ENCODE data around the gene TMC2. TPM values are rescaled to one million over a fixed set of nuclear protein-coding genes. Genes with fewer than 3 reads are reported as not detected.

Gene TMC2
- polyA plus RNA-seq, 4 donors = 0.10 to 0.37 TPM; not detected in 2

- H3K36me3 ChIP-seq (ENCODE audit: control insufficient read depth in 3 of 3, insufficient read depth in 2 of 3, low read depth in 1 of 3, low read length in 3 of 3) = no peaks in the 10 kb centered on the region
- peaks cover 0 to 7% (median 4%) of the 10 kb centered on the region in 3 donors for H3K27me3 ChIP-seq (ENCODE audit: control insufficient read depth in 3 of 3, insufficient read depth in 3 of 3, low read length in 3 of 3)
- H3K4me1 ChIP-seq (ENCODE audit: control insufficient read depth in 3 of 3, insufficient read depth in 2 of 3, low read depth in 1 of 3, low read length in 2 of 3) = no peaks in the 10 kb centered on the region
- FAIRE-seq (no peak), DNase-seq (no peak)
- no peak overlapping the region for H3K27ac ChIP-seq (ENCODE audit: low read depth in 1 of 3, low read length in 2 of 3)
- H3K4me3 ChIP-seq (ENCODE audit: low read depth in 1 of 3, low read length in 3 of 3) = no peak overlapping the region
- 64 to 80% (median 70%) methylated on average over 12 of the region's 12 CpGs for WGBS, 3 donors
- H3K9me3 ChIP-seq (ENCODE audit: control insufficient read depth in 2 of 2, insufficient read depth in 1 of 2, low read depth in 1 of 2, low read length in 1 of 2) = no peaks in the 10 kb centered on the region
Observed at GRCh38 chr20:2535711-2536559, 438 bp upstream of the TMC2 start.

GRCh38 chr20:2537101-2537500 is 728 bp downstream of the TMC2 start:
- Histone ChIP-seq H3K4me1 (ENCODE audit: control insufficient read depth in 3 of 3, insufficient read depth in 2 of 3, low read depth in 1 of 3, low read length in 2 of 3) (no peaks in the 10 kb centered on the region), H3K36me3 (ENCODE audit: control insufficient read depth in 3 of 3, insufficient read depth in 2 of 3, low read depth in 1 of 3, low read length in 3 of 3) (no peaks in the 10 kb centered on the region), H3K27ac (ENCODE audit: low read depth in 1 of 3, low read length in 2 of 3) (no peak overlapping the region), H3K27me3 (ENCODE audit: control insufficient read depth in 3 of 3, insufficient read depth in 3 of 3, low read length in 3 of 3) (peaks cover 0 to 7% (median 4%) of the 10 kb centered on the region in 3 donors), H3K4me3 (ENCODE audit: low read depth in 1 of 3, low read length in 3 of 3) (no peak overlapping the region), H3K9me3 (ENCODE audit: control insufficient read depth in 2 of 2, insufficient read depth in 1 of 2, low read depth in 1 of 2, low read length in 1 of 2) (no peaks in the 10 kb centered on the region)
- FAIRE-seq (no peak), DNase-seq (no peak)
- WGBS, 3 donors = 80 to 92% (median 84%) methylated on average over 5 of the region's 5 CpGs

DNA sequence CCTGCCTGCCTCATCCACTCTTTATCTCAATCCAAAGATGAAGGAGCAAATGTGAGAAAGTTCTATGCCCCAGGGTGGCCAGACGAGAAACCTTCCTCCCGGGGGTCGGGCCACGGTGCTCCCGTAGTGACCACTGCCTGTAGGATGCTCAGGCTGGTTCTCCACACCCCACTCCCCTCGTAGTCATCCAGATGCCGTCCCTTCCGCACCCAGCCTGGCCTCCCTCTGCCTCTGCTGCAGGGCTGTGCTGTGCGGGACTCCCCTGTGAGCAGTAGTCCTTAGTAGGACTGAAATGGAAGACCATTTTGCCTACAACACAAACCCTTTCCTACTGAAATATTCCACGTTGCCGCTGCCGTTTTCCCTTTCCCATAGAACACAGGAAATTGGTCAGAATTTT is 2.0 kb downstream of the TMC2 start:
- FAIRE-seq (no peak), DNase-seq (no peak)
- peaks cover 0 to 7% (median 4%) of the 10 kb centered on the region in 3 donors for H3K27me3 ChIP-seq (ENCODE audit: control insufficient read depth in 3 of 3, insufficient read depth in 3 of 3, low read length in 3 of 3)
- WGBS, 3 donors = 71 to 86% (median 74%) methylated on average over 12 of the region's 12 CpGs
- H3K4me3 ChIP-seq (ENCODE audit: low read depth in 1 of 3, low read length in 3 of 3) = no peak overlapping the region
- H3K27ac ChIP-seq (ENCODE audit: low read depth in 1 of 3, low read length in 2 of 3) = no peak overlapping the region
- H3K9me3 ChIP-seq (ENCODE audit: control insufficient read depth in 2 of 2, insufficient read depth in 1 of 2, low read depth in 1 of 2, low read length in 1 of 2) = no peaks in the 10 kb centered on the region
- no peaks in the 10 kb centered on the region for H3K4me1 ChIP-seq (ENCODE audit: control insufficient read depth in 3 of 3, insufficient read depth in 2 of 3, low read depth in 1 of 3, low read length in 2 of 3)
- no peaks in the 10 kb centered on the region for H3K36me3 ChIP-seq (ENCODE audit: control insufficient read depth in 3 of 3, insufficient read depth in 2 of 3, low read depth in 1 of 3, low read length in 3 of 3)

DNA sequence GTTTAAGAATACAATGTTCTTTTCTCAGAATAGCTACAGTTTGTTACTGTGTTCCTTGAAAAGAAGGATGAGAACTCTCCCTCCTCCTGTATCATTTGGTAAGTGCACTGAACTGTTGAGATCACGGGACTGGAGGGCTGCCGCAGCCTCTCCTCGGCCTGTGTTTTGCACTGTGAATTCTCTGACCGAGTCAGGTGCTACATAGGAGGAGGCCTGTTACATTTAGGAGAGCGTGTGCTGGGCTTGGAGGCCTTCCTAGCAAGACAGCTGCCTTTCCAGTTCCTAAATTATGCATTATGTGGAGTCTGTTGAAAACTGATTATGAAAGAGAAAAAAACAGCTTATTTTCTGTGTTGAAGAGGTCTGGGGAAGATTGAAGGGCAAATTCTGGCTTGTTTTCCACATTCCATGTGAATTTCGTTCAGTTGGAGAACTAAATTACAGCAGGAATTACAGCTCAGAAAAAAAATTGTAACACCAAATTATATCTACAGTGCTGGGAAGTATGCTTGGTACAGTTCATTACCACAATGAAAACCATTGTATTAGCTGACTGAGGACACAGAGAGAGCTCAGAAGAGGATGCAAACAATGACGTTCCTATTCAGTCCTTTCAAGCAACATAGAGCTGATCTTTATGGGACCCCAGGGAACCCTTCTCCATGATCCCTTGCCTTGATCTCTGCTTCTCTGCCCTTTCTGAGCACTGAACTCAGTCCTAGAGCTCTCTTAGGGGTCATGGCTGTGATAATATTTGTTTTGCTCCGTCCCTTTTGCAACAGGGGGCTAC is 2.8 kb downstream of the TMC2 start:
- no peaks in the 10 kb centered on the region for H3K9me3 ChIP-seq (ENCODE audit: control insufficient read depth in 2 of 2, insufficient read depth in 1 of 2, low read depth in 1 of 2, low read length in 1 of 2)
- no peak for DNase-seq
- no peak for FAIRE-seq
- no peak overlapping the region for H3K4me3 ChIP-seq (ENCODE audit: low read depth in 1 of 3, low read length in 3 of 3)
- 64 to 80% (median 74%) methylated on average over 8 of the region's 8 CpGs for WGBS, 3 donors
- H3K27me3 ChIP-seq (ENCODE audit: control insufficient read depth in 3 of 3, insufficient read depth in 3 of 3, low read length in 3 of 3) = peaks cover 0 to 7% (median 4%) of the 10 kb centered on the region in 3 donors
- H3K36me3 ChIP-seq (ENCODE audit: control insufficient read depth in 3 of 3, insufficient read depth in 2 of 3, low read depth in 1 of 3, low read length in 3 of 3) = no peaks in the 10 kb centered on the region
- no peaks in the 10 kb centered on the region for H3K4me1 ChIP-seq (ENCODE audit: control insufficient read depth in 3 of 3, insufficient read depth in 2 of 3, low read depth in 1 of 3, low read length in 2 of 3)
- H3K27ac ChIP-seq (ENCODE audit: low read depth in 1 of 3, low read length in 2 of 3) = no peak overlapping the region

DNA sequence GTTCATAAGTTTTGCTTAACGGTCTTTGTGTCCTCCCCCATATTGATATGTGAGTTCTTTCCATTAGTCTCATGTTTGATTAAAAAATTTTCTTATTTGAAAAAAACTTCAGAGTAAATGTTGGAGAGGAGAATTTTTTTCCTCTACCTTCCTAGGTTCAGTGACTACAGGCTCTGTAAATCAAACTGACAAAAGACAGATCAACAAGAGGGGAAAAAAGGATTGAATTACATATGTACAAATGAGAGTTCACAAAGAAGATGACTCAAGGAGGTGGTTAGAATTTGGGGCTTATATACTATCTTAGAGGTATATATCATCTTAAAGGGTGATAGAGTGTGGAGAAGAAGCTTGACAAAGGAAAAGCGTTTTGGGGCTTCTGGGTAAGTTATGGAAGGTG is 5.6 kb downstream of the TMC2 start:
- Histone ChIP-seq H3K36me3 (ENCODE audit: control insufficient read depth in 3 of 3, insufficient read depth in 2 of 3, low read depth in 1 of 3, low read length in 3 of 3) (no peaks in the 10 kb centered on the region), H3K4me1 (ENCODE audit: control insufficient read depth in 3 of 3, insufficient read depth in 2 of 3, low read depth in 1 of 3, low read length in 2 of 3) (no peaks in the 10 kb centered on the region), H3K4me3 (ENCODE audit: low read depth in 1 of 3, low read length in 3 of 3) (no peak overlapping the region), H3K9me3 (ENCODE audit: control insufficient read depth in 2 of 2, insufficient read depth in 1 of 2, low read depth in 1 of 2, low read length in 1 of 2) (no peaks in the 10 kb centered on the region), H3K27ac (ENCODE audit: low read depth in 1 of 3, low read length in 2 of 3) (no peak overlapping the region), H3K27me3 (ENCODE audit: control insufficient read depth in 3 of 3, insufficient read depth in 3 of 3, low read length in 3 of 3) (peaks cover 0 to 5% (median 2%) of the 10 kb centered on the region in 3 donors)
- 84 to 87% (median 84%) methylated on average over 2 of the region's 2 CpGs for WGBS, 3 donors
- DNase-seq (no peak), FAIRE-seq (no peak)

DNA sequence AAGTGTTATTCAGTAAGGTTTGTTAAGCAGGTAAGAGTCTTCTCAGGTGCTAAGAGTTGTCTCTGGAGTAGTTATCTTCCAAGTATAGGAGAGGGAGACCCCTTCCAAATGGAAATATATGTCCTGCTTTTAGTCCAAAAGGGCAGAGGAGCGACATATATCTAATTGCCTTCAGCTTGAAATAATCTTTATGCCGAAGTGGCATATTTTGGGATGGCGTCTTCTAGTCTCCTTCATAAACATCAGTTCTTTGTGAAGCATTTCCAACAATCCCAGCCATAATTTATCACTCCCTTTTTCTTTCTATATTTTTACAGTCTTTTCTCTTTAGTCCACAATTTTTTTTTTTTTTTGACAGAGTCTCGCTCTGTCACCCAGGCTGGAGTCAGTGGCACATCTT is 6.0 kb downstream of the TMC2 start:
- Histone ChIP-seq H3K27me3 (ENCODE audit: control insufficient read depth in 3 of 3, insufficient read depth in 3 of 3, low read length in 3 of 3) (peaks cover 0 to 5% (median 2%) of the 10 kb centered on the region in 3 donors), H3K27ac (ENCODE audit: low read depth in 1 of 3, low read length in 2 of 3) (no peak overlapping the region), H3K9me3 (ENCODE audit: control insufficient read depth in 2 of 2, insufficient read depth in 1 of 2, low read depth in 1 of 2, low read length in 1 of 2) (no peaks in the 10 kb centered on the region), H3K36me3 (ENCODE audit: control insufficient read depth in 3 of 3, insufficient read depth in 2 of 3, low read depth in 1 of 3, low read length in 3 of 3) (no peaks in the 10 kb centered on the region), H3K4me1 (ENCODE audit: control insufficient read depth in 3 of 3, insufficient read depth in 2 of 3, low read depth in 1 of 3, low read length in 2 of 3) (no peaks in the 10 kb centered on the region), H3K4me3 (ENCODE audit: low read depth in 1 of 3, low read length in 3 of 3) (no peak overlapping the region)
- DNase-seq (no peak), FAIRE-seq (no peak)
- WGBS, 3 donors = 88 to 94% (median 92%) methylated on average over 4 of the region's 4 CpGs

- Histone ChIP-seq H3K27ac (ENCODE audit: low read depth in 1 of 3, low read length in 2 of 3) (no peak overlapping the region), H3K36me3 (ENCODE audit: control insufficient read depth in 3 of 3, insufficient read depth in 2 of 3, low read depth in 1 of 3, low read length in 3 of 3) (no peaks in the 10 kb centered on the region), H3K27me3 (ENCODE audit: control insufficient read depth in 3 of 3, insufficient read depth in 3 of 3, low read length in 3 of 3) (peaks cover 0 to 2% (median 2%) of the 10 kb centered on the region in 3 donors), H3K9me3 (ENCODE audit: control insufficient read depth in 2 of 2, insufficient read depth in 1 of 2, low read depth in 1 of 2, low read length in 1 of 2) (no peaks in the 10 kb centered on the region), H3K4me1 (ENCODE audit: control insufficient read depth in 3 of 3, insufficient read depth in 2 of 3, low read depth in 1 of 3, low read length in 2 of 3) (no peaks in the 10 kb centered on the region), H3K4me3 (ENCODE audit: low read depth in 1 of 3, low read length in 3 of 3) (no peak overlapping the region)
- DNase-seq (no peak), FAIRE-seq (no peak)
- WGBS, 3 donors = 72 to 75% (median 74%) methylated on average over 1 of the region's 1 CpG
Observed at GRCh38 chr20:2544211-2544610, 7.8 kb downstream of the TMC2 start.

DNA sequence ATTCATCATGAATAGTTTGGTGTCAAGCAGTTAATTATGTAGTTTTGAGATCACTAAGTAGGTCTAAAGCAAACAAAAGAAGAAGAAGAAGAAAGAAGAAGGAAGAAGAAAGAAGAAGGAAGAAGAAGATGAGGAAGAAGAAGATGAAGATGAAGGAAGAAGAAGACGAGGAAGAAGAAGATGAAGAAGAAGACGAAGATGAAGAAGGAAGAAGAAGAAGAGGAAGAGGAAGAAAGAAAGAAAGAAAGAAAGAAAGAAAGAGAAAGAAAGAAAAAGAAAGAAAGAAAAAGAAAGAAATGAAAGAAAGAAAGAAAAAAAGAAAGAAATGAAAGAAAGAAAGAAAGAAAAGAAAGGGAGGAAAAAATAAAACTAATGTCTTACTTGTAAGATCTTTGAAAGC is 9.2 kb downstream of the TMC2 start:
- DNase-seq = no peak
- H3K36me3 ChIP-seq (ENCODE audit: control insufficient read depth in 3 of 3, insufficient read depth in 2 of 3, low read depth in 1 of 3, low read length in 3 of 3) = no peaks in the 10 kb centered on the region
- WGBS, 3 donors = 67 to 93% (median 77%) methylated on average over 2 of the region's 2 CpGs

More for the DNA sequence above, 9.2 kb downstream of the TMC2 start:
- Histone ChIP-seq H3K4me3 (ENCODE audit: low read depth in 1 of 3, low read length in 3 of 3) (no peak overlapping the region), H3K27ac (ENCODE audit: low read depth in 1 of 3, low read length in 2 of 3) (no peak overlapping the region), H3K4me1 (ENCODE audit: control insufficient read depth in 3 of 3, insufficient read depth in 2 of 3, low read depth in 1 of 3, low read length in 2 of 3) (no peaks in the 10 kb centered on the region), H3K27me3 (ENCODE audit: control insufficient read depth in 3 of 3, insufficient read depth in 3 of 3, low read length in 3 of 3) (peaks cover 0 to 2% (median 0%) of the 10 kb centered on the region in 3 donors), H3K9me3 (ENCODE audit: control insufficient read depth in 2 of 2, insufficient read depth in 1 of 2, low read depth in 1 of 2, low read length in 1 of 2) (no peaks in the 10 kb centered on the region)
- no peak for FAIRE-seq

All from small intestine (tissue), 7 donors.